PFSK-1 (cell line): ENCODE results near the gene GRIN1.

Experiments
- FOXP2 ChIP-seq: optimal IDR thresholded peaks from 2 replicates; pipeline ENCODE3; 2011; ENCODE audit warnings: borderline replicate concordance, control low read depth, inconsistent platforms; ENCODE audit not compliant: insufficient read depth; ENCODE audit errors: extremely low read length, extremely low read depth
- POLR2AphosphoS5 ChIP-seq: IDR thresholded peaks from 2 replicates; pipeline ENCODE4 v1.6.1; 2012; ENCODE audit warnings: low read depth, mild to moderate bottlenecking, control low read depth, low read length, moderate library complexity
- SIN3A ChIP-seq: IDR thresholded peaks from 2 replicates; pipeline ENCODE4 v1.6.1; 2012; ENCODE audit warnings: mild to moderate bottlenecking, low read length, moderate library complexity, borderline replicate concordance; ENCODE audit not compliant: insufficient read depth
- TAF1 ChIP-seq: IDR thresholded peaks from 2 replicates; pipeline ENCODE4 v1.6.1; 2012; ENCODE audit warnings: low read length, control low read depth, borderline replicate concordance; ENCODE audit not compliant: insufficient read depth
- TF ChIP-seq, protein P1 (sequence below), 2 experiments: IDR thresholded peaks; 2 replicates each; pipeline versions ENCODE4 v1.6.1 to v1.8.0; 2011 to 2012; ENCODE audit warnings: low read depth in 2 of 2, low read length in 2 of 2, control low read depth in 1 of 2, inconsistent platforms in 1 of 2, mild to moderate bottlenecking in 1 of 2, moderate library complexity in 1 of 2; ENCODE audit not compliant: insufficient read depth in 1 of 2

The GRIN1 gene

DNA sequence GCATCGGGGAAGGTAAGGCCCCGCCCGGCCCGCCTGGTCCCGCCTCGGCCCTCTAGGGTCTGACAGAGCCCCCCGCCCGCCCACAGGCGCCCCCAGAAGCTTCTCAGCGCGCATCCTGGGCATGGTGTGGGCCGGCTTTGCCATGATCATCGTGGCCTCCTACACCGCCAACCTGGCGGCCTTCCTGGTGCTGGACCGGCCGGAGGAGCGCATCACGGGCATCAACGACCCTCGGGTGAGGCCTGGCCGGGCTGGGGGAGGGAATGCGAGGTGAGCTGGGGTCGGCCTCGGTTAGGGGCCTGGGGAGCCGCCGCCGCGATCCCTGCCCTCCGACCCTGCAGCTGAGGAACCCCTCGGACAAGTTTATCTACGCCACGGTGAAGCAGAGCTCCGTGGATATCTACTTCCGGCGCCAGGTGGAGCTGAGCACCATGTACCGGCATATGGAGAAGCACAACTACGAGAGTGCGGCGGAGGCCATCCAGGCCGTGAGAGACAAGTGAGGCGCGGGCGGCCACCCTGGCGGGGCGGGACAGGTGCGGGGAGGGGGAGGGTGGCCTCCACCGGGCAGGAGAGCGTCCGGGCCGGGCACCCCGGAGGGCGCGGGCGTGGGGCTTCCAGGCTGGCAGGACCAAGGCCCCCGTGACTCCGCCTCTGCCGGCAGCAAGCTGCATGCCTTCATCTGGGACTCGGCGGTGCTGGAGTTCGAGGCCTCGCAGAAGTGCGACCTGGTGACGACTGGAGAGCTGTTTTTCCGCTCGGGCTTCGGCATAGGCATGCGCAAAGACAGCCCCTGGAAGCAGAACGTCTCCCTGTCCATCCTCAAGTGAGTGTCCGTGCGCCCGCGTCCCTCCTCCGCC is 23.8 kb downstream of the GRIN1 start:
- TF ChIP-seq FOXP2 = no peak
- TF ChIP-seq, protein P1, sequence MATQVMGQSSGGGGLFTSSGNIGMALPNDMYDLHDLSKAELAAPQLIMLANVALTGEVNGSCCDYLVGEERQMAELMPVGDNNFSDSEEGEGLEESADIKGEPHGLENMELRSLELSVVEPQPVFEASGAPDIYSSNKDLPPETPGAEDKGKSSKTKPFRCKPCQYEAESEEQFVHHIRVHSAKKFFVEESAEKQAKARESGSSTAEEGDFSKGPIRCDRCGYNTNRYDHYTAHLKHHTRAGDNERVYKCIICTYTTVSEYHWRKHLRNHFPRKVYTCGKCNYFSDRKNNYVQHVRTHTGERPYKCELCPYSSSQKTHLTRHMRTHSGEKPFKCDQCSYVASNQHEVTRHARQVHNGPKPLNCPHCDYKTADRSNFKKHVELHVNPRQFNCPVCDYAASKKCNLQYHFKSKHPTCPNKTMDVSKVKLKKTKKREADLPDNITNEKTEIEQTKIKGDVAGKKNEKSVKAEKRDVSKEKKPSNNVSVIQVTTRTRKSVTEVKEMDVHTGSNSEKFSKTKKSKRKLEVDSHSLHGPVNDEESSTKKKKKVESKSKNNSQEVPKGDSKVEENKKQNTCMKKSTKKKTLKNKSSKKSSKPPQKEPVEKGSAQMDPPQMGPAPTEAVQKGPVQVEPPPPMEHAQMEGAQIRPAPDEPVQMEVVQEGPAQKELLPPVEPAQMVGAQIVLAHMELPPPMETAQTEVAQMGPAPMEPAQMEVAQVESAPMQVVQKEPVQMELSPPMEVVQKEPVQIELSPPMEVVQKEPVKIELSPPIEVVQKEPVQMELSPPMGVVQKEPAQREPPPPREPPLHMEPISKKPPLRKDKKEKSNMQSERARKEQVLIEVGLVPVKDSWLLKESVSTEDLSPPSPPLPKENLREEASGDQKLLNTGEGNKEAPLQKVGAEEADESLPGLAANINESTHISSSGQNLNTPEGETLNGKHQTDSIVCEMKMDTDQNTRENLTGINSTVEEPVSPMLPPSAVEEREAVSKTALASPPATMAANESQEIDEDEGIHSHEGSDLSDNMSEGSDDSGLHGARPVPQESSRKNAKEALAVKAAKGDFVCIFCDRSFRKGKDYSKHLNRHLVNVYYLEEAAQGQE (IDR thresholded peaks at IDR 0.05; ENCODE audit: insufficient read depth in 1 of 2, low read depth in 2 of 2, low read length in 2 of 2) = no peak
- TF ChIP-seq POLR2AphosphoS5 = no peak
- no peak for TF ChIP-seq SIN3A
- TF ChIP-seq TAF1 = no peak

DNA sequence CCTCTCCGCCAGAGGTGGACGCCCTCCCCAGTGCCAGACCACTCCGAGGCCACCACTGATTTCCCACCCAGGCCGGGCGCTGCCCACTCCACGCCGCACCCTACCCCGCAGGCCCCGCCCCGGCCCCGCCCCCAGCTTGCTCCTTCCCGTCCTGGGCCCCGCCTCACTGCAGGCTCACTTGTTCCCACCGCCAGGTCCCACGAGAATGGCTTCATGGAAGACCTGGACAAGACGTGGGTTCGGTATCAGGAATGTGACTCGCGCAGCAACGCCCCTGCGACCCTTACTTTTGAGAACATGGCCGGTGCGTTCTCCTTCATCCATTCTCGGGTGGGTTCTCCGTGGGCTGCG is 24.4 kb downstream of the GRIN1 start:
- TF ChIP-seq, protein P1 (IDR thresholded peaks at IDR 0.05; ENCODE audit: insufficient read depth in 1 of 2, low read depth in 2 of 2, low read length in 2 of 2) = no peak
- TF ChIP-seq FOXP2 (no peak), POLR2AphosphoS5 (no peak), TAF1 (no peak)

DNA sequence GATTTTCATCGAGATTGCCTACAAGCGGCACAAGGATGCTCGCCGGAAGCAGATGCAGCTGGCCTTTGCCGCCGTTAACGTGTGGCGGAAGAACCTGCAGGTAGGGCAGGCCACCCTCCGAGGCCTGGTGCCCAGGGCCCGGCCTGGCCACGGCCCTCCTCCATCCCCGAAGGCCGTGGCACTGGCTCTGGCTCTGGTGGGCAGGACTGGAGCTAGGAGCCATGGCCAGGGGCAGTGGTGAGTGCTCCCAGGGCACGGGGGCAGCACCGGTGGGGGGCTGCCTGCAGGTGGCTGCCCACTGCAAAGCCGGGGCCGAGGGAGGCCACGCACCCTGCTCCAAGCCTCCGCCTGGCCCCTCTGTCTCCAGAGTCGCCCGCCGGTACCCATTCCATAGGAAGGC is 24.9 kb downstream of the GRIN1 start:
- TF ChIP-seq FOXP2 (no peak), TAF1 (no peak), SIN3A (no peak), POLR2AphosphoS5 (no peak)
- TF ChIP-seq, protein P1 (IDR thresholded peaks at IDR 0.05; ENCODE audit: insufficient read depth in 1 of 2, low read depth in 2 of 2, low read length in 2 of 2) = no peak

DNA sequence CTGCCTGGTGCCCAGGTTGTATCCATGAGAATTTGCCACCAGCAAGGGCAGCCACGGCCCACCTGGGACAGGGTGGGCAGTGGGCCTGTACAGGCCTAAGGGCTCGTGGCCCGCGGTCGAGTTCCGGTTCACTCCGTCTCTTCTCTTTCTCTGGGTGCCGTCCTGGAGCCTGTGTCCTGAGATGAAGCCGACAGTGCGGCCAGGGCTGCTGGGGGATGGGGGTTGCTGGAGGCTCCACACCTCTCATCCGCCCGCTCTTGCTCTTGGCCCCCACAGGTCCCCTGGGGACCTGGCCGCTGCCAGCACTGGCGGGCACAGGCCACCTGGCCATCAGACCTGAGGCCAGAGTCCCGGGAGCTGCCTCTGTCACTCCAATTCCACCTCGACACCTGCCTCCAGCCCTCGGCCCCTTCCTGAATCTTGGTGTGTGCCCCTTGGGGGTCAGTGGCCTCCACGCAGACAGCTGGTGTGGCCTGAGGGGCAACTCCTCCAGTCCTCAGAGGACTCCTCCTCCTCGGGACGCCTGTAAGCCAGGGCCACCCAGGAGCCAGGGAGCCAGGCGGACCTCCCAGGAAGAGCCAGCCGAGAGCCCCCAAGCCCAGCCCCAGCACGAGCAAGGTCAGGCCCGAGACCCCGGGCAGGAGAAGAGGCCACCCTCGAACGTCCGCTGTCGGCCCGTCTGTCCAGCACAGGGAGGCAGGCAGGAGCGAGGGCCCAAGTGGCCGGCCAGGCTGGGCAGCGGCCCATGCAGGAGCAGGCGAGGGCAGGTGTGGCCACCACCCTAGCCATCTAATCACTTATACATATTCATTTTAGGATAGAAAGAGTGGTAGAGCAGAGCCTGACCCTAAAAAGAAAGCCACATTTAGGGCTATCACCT is 25.7 kb downstream of the GRIN1 start:
- TF ChIP-seq TAF1 (no peak), POLR2AphosphoS5 (no peak), SIN3A (no peak), FOXP2 (no peak)

DNA sequence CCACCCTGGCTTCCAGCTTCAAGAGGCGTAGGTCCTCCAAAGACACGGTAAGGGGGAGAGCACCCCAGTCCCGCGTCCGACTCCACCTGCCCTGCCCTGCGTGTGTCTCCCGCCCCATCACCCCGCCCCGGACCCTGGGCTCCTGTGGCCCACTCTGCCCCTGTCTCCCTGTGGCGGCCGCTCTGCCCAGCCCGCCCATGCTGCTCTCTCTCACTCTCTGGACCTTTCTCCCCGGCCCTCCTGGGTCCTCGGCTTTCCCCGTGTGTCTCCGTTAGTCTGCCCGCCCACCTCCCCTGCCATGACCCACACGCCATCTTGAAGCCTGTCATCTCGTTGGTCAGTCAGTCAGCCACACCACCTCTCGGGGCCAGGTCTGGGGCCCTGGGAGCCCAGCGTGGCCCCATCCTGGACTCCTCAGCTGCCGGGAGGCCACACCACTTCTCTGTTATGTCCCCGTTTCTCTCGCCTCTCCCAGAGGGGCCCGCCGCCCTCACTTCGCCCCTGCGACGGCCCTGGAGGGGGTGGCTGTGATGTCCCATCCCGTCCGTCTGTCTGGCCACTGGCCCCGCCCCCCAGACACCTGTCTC is 26.4 kb downstream of the GRIN1 start:
- TF ChIP-seq TAF1 (no peak), FOXP2 (no peak), SIN3A (no peak), POLR2AphosphoS5 (no peak)
- TF ChIP-seq, protein P1 (IDR thresholded peaks at IDR 0.05; ENCODE audit: insufficient read depth in 1 of 2, low read depth in 2 of 2, low read length in 2 of 2) = no peak
